Left lobe of liver (tissue), 2 donors: ENCODE data around the gene IMPA2. TPM values are rescaled to one million over a fixed set of nuclear protein-coding genes. Genes with fewer than 3 reads are reported as not detected.

Experiments
- ATAC-seq: fragments of 200-7000 bp; cut with Tn5 transposase; one replicate; pipeline ENCODE4 v1.9.1; 2020; ENCODE audit warnings: mild to moderate bottlenecking, moderate library complexity
- DNase-seq: peaks from one replicate; pipeline ENCODE4 v3.0.0-alpha.2; 2020; ENCODE audit warnings: low spot score
- total RNA-seq: library from RNA; stranded (reverse); gene quantifications from one replicate; pipeline ENCODE4 v1.2.1, GENCODE V29; 2021
- donor health status: DM: no; HTN: no; CAD: no; lungs with moderate emphysema.
- donor health status: DM: no; HTN: yes; CAD: no.

The IMPA2 gene
- total RNA-seq, 1 donor from 2014 or later, result 51.3 TPM

DNA sequence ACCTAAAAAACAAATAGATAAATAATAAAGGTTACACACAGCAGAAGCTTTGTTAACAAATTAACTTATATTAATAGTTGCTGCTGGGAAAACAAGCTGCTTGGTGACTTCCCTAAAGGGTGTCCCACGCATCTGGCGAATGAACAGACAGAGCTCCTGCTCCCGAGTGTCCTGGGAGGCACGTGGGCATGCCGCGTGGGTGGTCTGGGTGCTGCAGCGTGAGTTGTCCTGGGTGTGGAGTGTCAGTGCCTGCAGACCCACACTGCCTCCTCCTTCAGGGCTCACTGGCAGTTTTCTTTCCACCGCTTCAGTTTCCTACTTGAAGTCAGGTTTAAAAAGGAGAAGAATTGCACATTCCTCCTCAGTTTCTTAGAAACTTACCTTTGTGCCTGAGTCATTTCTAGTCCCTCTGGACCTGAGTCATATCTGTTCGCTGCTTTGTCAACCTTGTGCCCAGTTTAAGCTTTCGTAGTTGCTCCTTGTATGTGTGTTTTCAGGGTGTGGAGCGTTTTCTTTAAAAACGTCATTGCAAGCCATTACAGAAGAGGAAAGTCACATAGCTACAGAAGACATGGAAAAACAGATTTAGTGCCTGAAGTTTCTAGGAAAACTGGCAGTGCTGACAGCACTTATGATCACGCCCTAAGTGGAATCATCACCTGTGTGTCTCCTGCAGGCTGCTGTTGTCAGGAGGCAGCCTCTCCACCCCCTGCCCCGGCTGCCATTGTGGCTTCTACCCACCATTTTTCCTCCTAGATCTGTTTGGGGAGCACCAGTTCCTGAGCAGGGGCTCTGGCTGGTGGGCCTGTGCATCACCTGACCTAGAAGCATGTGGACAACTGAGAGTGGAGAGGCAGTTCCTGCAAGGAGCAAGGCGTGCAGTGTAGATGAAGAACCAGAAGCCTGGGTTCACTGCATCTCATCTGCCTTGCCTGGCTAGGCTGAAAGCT is 24.5 kb downstream of the IMPA2 start:
- no peak for DNase-seq

DNA sequence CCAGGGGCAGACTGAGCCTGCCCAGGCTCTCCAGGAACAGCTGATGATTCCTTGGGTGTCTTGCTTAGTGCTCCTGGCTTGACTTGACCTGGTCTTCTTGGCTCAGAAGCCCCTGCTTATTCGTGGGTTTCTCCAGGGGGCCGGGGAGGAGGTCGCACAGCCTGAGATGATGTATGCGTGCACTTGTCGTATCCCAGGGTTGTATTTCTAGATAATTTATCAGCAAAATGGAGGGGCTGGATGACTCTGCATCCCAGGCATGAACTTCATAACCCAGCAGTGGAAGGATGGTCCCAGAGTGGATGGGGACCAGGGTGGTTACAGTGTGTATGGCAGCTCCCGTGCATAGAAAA is 25.2 kb downstream of the IMPA2 start:
- ATAC-seq (no peak), DNase-seq (no peak)

More for the DNA sequence above, 24.5 kb downstream of the IMPA2 start:
- ATAC-seq, result no peak

DNA sequence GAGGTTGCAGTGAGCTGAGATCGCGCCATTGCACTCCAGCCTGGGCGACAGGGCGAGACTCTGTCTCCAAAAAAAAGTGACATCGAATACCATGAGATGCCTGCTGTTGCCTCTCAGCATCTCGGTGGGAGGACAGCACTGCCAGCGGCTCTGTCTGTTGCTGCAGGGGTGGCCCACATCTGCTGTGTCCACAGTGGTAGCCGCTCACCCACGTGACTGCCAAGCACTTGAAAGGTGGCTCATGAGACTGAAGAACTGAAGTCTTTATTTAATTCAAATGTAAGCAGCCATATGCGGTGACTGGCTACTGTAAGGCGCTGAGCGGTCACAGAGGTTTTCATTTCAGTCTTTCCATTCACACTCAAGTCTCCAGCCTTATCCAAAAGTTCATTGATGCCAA is 25.8 kb downstream of the IMPA2 start:
- DNase-seq (no peak), ATAC-seq (no peak)

DNA sequence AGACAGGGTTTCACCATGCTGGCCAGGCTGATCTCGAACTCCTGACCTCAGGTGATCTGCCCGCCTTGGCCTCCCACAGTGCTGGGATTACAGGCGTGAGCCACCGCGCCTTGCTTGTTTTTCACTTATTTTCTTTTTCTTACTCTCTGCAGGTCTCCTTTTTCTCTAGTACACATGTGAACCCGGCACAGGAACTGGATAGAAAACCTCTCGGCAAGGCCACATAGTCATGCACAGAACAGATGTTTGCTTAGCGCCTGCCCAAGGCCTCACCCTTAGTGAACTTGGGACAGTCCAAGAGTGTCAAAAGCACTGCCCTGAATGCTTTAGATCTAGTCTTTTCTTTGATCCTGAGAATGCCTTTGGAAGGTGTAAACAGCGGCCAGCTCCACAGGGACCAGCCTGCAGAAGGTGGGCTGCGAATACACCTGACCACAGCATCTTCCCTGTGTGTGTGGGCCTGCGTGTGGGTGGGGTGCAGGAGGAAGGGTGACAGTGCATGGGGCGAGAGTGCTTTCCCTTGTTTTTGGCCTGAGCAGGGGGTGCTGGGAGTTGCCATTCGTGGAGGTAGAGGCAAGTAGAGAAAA is 27.0 kb downstream of the IMPA2 start:
- DNase-seq, result peak; percentile 80
- peak; percentile 76 for ATAC-seq

DNA sequence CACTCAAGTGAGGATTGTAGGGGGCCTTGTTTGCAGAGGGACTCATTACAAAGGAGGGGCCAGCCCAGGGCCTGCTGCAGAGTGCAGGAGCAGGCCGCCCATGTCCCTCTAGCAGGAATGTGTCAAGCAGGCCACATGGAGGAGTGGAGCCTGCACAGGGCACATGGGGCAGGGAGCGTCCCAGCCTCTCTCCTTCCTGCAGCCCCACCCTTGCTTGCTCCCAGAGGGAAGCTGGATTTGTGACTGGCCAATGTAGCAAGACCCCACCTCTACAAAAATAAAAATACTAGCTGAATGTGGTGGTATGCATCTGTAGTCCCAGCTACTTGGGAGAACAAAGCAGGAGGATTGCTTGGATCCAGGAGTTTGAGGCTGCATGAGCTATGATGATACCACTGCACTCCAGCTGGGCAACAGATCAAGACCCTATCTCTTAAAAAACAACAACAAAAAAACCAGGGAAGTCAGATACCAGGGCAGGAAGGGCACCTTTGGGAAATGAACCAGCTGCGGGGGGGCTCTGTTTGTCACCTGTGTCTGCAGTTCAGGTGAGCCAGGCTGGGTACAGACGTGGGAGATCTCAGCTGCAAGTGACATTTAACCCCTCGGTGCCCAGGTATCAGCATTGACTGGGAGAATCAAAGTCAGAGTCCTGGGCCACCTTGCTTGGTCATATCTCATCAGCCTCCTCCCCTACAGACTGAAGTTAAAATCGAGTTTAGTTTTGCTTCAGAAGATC is 27.7 kb downstream of the IMPA2 start:
- peak; percentile 15 for ATAC-seq
- no peak for DNase-seq

DNA sequence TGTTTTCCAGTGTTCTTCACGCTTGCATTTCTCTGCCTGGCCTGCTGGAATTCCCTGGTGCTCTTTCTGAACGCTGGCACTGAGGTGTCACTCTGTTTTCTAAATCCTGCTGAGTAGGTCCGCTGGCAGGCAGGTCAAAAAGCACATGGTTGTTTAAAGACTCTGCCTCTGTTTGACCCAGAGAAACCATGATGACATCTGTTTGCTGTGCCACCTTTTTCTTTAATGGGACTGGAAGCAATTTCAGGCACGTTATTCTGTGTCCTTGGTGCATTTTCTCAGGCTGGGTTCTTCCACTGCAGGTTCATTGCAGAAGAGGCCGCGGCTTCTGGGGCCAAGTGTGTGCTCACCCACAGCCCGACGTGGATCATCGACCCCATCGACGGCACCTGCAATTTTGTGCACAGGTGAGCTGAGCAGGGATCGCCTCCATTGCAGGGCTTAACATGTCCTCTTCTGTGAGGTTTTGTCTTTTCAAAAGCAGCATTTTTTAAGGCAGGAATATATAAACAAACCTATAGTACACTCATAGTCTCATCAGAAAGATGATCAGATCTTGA is 28.4 kb downstream of the IMPA2 start:
- DNase-seq (peak; percentile 70), ATAC-seq (peak; percentile 52)

DNA sequence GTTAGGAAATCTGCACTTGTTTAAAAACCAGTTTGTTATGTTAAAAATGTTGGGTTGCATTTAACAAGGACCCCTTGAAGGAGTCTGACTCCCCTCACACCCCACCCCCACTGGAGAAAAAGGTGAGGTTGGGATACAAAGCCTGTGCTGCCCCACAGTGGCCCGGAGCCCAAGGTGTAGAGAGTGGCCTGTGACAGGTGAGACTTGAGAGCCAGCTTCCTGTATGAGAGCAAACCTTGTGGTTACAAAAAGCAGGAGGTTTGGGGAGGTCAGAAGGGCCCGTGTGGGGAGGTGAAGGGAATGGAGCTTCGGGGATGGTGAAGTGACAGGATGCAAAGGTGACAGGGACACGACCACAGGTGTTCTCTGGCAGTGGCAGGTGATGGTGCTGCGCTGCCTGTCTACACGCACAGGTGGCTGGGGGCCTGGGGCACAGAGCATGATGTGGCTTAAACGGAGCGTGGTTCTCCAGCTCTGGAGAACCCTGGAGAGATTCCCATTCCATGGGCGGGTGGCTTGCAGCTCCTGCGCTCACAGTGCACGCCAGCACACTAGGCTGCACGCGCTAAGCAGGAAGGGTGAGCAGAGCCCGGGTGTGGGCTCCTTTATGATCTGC is 29.0 kb downstream of the IMPA2 start:
- no peak for ATAC-seq

DNA sequence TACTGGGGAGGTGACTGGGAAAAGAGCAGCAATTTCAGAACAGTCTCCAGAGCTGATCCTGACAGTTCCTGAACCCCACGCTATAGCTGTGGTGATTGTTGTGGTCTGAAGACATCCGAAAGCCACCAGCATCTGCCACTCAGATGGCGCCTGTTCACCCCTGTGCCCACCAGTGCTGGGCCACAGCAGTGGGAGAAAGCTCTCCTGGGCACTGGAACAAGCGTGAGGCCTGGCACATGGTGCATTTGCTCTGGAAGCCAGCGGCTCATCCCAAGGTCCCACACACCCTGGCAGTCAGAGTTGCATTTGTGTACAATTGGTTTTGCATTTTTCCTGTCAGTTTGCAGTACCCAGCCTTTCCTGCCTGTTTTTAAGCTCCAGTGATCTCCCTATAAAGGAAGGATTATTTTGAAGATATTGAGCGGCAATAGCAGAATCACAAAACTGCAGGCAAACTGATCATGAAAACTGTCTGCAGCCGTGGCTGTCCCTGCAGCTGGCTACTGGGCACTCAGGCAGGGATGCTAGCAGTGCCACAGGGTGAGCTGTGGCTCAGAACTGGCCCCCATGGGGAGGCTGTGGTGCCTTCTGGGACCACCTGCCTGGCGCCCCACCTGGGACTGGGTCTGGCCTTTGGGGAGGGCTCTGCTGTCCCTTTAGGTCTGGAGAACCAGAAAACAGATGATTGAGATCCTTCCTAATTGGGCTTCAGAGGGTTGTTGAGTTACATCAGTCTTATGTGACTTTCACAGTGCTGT is 30.1 kb downstream of the IMPA2 start:
- ATAC-seq (peak; percentile 52), DNase-seq (peak; percentile 70)

More for the DNA sequence above, 29.0 kb downstream of the IMPA2 start:
- no peak for DNase-seq

DNA sequence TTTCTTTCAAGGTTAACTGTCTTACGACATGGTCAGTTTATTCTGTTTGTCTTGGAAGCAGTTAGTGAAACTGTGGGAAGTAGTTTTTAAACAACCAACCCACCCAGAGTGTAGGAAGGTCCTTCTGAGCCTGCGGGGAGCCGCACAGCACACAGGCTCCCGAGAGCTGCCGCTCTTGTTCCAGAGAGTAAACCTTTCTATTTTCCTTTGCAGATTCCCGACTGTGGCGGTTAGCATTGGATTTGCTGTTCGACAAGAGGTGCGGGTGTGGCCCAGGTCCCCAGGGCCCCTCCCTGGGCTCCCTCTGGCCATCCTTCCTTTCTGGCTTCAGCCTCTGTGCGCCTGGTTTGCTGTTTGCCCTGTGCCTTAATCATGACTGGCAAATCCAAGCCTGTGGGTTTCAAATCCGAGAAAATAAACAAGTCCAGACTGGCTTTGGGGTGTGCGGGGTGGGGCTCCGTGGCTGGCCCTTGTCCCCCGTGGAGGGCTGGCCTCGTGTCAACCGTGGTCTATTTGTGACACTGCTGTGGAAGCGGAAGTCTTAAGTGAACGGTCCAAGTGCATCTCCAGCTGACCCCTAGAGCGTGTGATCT is 30.7 kb downstream of the IMPA2 start:
- ATAC-seq, result peak; percentile 18
- DNase-seq, result no peak

DNA sequence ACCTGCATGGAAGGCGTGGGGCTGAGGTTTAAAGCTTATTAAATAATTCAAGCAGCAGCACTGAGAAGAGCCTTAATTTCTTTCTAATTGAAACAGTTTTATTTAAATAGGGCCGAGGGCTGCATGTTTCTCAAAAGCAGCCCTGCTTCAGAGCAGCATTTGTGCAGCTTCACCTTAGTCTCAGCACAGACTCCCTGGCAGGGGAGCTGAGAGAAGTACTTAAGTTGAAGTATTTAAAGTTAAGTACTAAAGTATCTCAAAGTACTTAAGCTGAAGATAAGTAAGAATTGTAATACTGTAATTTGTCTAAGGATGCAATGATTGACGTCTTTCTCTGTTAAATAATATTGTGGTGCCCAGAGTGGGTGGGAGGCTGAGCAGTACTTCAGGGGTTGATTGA is 31.4 kb downstream of the IMPA2 start:
- DNase-seq (no peak), ATAC-seq (no peak)

DNA sequence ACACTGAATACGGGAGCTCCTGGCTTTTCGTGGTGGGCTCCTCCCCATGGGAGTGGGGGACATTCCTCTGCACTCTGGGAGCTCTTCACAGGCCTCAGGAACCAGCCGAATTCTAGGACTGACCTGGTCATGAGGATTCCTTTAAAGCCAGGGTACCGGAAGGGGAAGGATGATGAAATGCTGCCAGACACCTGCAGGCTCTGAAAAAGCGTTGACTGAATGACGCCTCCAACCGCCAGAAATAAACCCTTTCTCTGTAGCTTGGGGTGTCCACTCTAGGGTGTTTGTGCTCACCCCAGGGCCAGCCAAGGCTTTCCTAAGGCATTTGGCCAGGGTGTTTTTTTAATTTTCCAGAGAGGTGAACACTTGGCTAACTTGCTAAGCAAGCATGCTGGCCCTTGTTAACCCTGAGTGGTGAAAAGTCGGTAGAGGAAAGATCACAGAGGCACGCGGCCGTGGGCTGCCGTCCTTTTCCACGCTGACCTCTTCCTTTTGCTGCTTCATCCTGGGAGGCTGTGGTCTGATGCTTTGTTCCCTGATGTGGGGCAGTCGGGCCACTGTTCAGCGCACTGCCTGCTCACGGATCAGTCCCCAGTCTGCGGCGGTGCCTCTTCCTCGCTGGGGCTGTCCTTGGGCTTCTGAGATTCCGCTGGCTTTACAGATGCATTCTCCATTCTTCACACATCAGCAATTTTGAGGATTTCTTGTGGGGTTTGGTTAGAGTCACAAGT is 32.0 kb downstream of the IMPA2 start:
- ATAC-seq (no peak), DNase-seq (no peak)

DNA sequence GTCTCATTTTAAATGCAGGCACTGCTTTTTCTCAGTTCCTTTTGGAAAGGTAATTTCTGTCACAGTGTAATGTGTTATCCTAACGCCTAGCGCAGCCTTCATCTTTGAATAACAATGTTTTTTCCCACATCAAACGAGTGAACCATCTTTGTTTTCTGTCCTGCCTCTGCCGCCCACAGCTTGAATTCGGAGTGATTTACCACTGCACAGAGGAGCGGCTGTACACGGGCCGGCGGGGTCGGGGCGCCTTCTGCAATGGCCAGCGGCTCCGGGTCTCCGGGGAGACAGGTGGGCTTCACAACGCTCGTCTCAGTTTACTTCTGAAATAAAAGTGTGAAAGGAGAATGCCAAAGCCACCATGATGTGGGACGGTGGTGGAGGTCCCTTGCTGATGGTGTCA is 32.8 kb downstream of the IMPA2 start:
- ATAC-seq, result no peak
- DNase-seq, result no peak

DNA sequence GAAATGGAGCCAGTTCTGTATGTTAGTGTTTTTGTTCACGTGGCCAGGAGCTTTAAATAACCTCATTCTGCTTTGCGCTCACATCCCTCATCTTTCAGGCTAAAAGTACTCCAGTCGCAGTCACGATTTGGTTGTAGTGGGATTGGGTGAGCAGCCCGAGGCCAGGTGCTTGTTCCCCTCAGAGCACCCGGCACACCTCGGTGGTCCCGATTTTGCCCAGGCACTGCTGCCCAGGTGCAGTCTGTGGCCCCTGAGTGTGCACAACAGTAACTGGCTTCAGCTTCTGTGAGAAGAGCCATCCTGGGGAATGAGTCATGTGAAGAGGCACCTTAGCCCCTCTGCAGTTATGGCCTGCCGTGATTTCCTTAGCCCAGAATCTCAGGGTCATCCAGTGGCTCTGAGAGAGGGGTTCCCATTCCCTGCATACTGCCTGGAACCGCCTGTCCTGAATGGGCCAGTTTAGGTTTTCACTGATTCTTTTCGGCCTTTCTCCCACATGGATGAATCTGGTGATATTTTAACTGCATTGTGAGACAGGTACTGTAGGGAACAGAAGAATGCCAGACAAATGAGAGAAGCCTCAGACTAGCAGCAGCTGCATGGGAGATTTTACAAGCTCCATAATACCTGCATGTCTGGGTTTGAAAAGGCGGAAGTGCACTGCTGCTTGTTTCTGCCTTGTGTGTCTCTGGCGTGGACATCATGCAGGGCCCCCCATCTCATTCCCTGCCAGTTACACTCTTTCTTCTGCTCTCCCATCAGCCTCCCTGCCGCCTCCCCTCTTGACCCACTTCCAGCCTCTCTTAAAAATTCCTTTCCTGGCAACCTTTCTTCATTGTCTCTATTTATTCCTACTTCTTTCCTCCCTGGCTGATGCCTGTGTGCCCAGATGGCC is 33.5 kb downstream of the IMPA2 start:
- ATAC-seq (no peak), DNase-seq (no peak)

DNA sequence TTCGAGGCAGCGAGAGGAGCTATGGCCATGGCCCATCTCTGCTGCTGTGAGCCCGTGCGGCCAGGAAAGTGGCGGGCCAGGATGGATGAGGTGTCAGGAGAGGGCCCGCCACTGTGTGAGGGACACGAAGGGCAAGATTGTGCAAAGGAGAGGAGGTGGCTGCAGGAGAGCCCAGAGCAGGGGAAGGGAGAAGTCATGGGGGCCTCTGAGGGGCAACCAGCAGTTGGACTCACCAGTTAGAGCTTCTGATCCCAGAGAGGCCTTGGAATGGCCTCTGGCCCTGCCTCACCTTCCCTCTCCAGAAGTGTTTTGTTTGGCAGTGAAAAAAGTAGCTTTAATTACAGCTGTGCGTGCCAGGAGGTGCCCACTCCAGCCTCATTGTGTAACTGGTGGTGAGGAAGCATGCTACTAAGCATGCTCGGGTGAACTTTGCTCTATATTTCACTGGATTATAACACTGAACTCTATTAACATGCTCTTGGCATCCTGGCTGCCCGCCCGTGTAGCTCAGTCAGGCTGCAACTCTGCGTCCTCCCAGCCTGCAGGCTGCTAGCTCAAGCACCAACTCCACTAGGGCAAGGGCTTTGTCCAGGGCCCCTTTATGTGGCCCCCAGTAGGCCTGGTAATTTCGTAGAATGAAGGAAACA is 34.2 kb downstream of the IMPA2 start:
- peak; percentile 91 for DNase-seq
- peak; percentile 80 for ATAC-seq

DNA sequence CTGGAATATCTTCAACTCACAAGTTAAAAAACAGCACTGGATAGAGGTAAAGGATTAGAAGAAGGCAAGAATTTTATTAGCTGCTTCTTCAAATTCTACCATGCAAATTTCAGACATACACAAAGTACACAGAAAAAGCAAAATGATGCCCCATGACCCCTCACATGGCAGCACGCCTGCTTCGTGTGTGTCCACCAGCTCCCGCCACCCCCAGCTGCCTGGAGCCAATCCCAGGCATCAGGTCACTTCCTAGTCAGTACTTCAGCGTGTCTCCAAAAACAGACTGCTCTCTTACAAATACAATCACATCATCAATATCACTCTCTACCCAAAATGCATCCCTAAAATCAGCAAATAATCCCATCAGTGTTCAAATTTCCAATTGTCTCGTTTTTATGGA is 35.8 kb downstream of the IMPA2 start:
- ATAC-seq, result peak; percentile 40
- peak; percentile 76 for DNase-seq

DNA sequence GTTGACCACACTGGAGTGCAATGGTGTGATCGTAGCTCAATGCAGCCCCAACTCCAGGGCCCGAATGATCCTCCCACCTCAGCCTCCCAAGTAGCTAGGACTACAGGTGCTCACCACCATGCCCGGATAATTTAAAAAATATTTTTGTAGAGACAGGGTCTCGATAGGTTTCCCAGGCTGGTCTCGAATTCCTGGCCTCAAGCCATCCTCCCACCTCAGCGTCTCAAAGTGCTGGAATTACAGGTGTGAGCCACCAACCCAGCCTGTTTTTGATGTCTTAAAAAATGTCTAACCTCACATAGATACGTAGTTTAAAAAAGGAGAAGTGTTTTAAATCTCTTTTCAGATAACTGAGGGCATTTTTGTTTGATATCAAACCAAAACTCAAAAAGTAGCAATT is 37.6 kb downstream of the IMPA2 start:
- ATAC-seq (no peak), DNase-seq (no peak)

DNA sequence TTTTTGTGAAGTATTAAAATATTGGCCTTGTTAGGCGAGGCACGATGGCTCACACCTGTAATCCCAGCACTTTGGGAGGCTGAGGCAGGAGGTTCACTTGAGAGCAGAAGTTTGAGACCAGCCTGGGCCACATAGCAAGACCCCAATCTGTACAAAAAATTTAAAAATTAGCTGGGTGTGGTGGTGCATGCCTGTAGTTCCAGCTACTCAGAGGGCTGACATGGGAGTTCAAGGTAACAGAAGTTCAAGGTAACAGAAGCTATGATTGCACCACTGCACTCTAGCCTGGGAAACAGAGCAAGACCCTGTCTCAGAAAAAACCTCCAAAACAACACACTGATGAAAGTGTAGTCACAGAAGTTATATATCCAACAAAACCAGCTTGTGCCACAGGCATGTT is 39.8 kb downstream of the IMPA2 start:
- ATAC-seq, result no peak
- DNase-seq, result no peak

DNA sequence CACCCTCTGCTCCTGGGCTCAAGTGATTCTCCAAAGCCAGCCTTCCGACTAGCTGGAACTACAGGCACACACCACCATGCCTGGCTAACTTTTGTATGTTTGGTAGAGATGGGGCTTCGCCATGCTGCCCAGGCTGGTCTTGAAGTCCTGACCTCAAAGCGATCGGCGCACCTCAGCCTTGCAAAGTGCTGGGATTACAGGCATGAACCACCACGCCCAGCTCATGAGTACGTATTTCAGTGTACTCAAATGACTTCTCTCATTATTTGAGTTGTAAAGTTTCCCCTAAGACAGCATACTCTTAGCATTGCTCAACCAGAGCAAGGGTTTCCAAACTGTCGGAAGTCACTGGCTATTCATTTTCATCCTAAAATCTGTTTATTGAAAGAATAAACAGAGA is 40.3 kb downstream of the IMPA2 start:
- ATAC-seq, result no peak

More for the DNA sequence above, 40.3 kb downstream of the IMPA2 start:
- DNase-seq, result no peak
